CD4-positive, alpha-beta T cell (primary cell): ENCODE measurements around the gene PSRC1. TPM values are rescaled to one million over a fixed set of nuclear protein-coding genes. Genes with fewer than 3 reads are reported as not detected.

Experiments used
- ATAC-seq: fragments of 200-7000 bp; cut with Tn5 transposase; one replicate; pipeline ENCODE4 v1.10.0; 2022; ENCODE audit warnings: mild to moderate bottlenecking; ENCODE audit not compliant: poor library complexity
- CTCF ChIA-PET: fragments of 350-600 bp; sonication (Branson Sonifier 250); formaldehyde crosslinking; loops from one replicate; lab custom pipeline; 2021; ENCODE audit warnings: antibody characterized with exemption, inconsistent platforms; lab: Charles Lee
- POLR2A ChIA-PET: fragments of 350-600 bp; sonication (Branson Sonifier 250); formaldehyde crosslinking; loops from one replicate; lab custom pipeline; 2021; ENCODE audit warnings: antibody characterized with exemption, inconsistent platforms; lab: Charles Lee
- DNase-seq, 14 experiments: peaks; one replicate each; pipeline ENCODE4 v3.0.0-alpha.2; 2013 to 2020; ENCODE audit warnings: mixed read lengths in 2 of 14
- H3K27ac ChIP-seq, 2 donors: one replicate each; pipeline versions ENCODE4 v1.5.1 to v1.7.0; 2013; ENCODE audit warnings: low read length in 2 of 2, low read depth in 1 of 2, mild to moderate bottlenecking in 1 of 2
- H3K27me3 ChIP-seq, 2 experiments: 1 replicate in 1 of 2; 2 replicates in 1 of 2; pipeline versions ENCODE4 v1.6.1 to v1.7.0; 2013; ENCODE audit warnings: low read length in 2 of 2, control low read depth in 1 of 2, mild to moderate bottlenecking in 1 of 2, moderate library complexity in 1 of 2; ENCODE audit not compliant: insufficient read depth in 2 of 2, control insufficient read depth in 1 of 2
- H3K36me3 ChIP-seq: one replicate; pipeline ENCODE4 v1.6.1; 2013; ENCODE audit warnings: low read length, control low read depth; ENCODE audit not compliant: insufficient read depth
- H3K4me1 ChIP-seq: one replicate; pipeline ENCODE4 v1.6.1; 2013; ENCODE audit warnings: low read length, control low read depth; ENCODE audit not compliant: insufficient read depth
- H3K4me3 ChIP-seq: one replicate; pipeline ENCODE4 v1.5.1; 2013; ENCODE audit warnings: mild to moderate bottlenecking, low read length, moderate library complexity
- H3K9me3 ChIP-seq, 2 experiments: 1 replicate in 1 of 2; 2 replicates in 1 of 2; pipeline versions ENCODE4 v1.6.1 to v1.7.0; 2013; ENCODE audit warnings: low read length in 2 of 2, mild to moderate bottlenecking in 2 of 2, control low read depth in 1 of 2, moderate library complexity in 1 of 2; ENCODE audit not compliant: control insufficient read depth in 1 of 2, insufficient read depth in 1 of 2
- H3K27ac Mint-ChIP-seq: one replicate; pipeline ENCODE4 v1.8.0; 2020; ENCODE audit warnings: mixed read lengths
- H3K27me3 Mint-ChIP-seq: one replicate; pipeline ENCODE4 v1.8.0; 2021; ENCODE audit warnings: mixed read lengths
- H3K36me3 Mint-ChIP-seq: one replicate; pipeline ENCODE4 v1.8.0; 2021; ENCODE audit warnings: low read depth, mixed read lengths
- H3K4me1 Mint-ChIP-seq: one replicate; pipeline ENCODE4 v1.8.0; 2021; ENCODE audit warnings: low read depth, mixed read lengths
- H3K4me3 Mint-ChIP-seq: one replicate; pipeline ENCODE4 v1.8.0; 2020; ENCODE audit warnings: mild to moderate bottlenecking, mixed read lengths
- H3K9me3 Mint-ChIP-seq: one replicate; pipeline ENCODE4 v1.8.0; 2020; ENCODE audit warnings: mixed read lengths
- CTCF ChIP-seq: fragments of 200-600 bp; IDR thresholded peaks from one replicate; pipeline ENCODE4 v1.8.0; 2022; ENCODE audit warnings: antibody characterized with exemption, mild to moderate bottlenecking
- intact Hi-C, 2 experiments: fragments of 100-400 bp; cut with DNase I in 1 of 2; cut with micrococcal nuclease in 1 of 2; formaldehyde crosslinking; loops; one replicate each; pipeline versions ENCODE4 v1.15.1 to v1.9.0; 2023 to 2025; cut with DNase I, micrococcal nuclease
- total RNA-seq, 174 experiments: library from RNA in 2 of 174; stranded (reverse) in 2 of 174; gene quantifications; one replicate each; pipeline ENCODE4 v1.2.3 and lab custom pipeline; 2021 to 2026

Gene PSRC1
- total RNA-seq, 2 experiments from 2014 or later = 0.22 to 0.91 TPM

GRCh38 chr1:109243221-109243620, 39.7 kb downstream of the PSRC1 start:
- Mint-ChIP-seq H3K36me3 (peaks cover 14% of the 10 kb centered on the region), H3K4me3 (no peak overlapping the region), H3K27ac (no peak overlapping the region), H3K27me3 (no peaks in the 10 kb centered on the region), H3K4me1 (peaks cover 25% of the 10 kb centered on the region), H3K9me3 (no peaks in the 10 kb centered on the region)
- DNase-seq (no peak), ATAC-seq (no peak)
- peaks cover 3 to 7% of the 10 kb centered on the region in 2 experiments for H3K27me3 ChIP-seq
- ChIA-PET POLR2A (interaction anchor here (1.0 kb wide), 1 partner anchor 29 kb away, joined by 5 read pairs; the partner anchor contains the start of gene SARS1), CTCF (no interaction called here)
- no peak for TF ChIP-seq CTCF
- H3K36me3 ChIP-seq = peaks cover 9% of the 10 kb centered on the region
- H3K4me1 ChIP-seq = peaks cover 27% of the 10 kb centered on the region
- no peak overlapping the region for H3K27ac ChIP-seq
- H3K9me3 ChIP-seq = no peaks in the 10 kb centered on the region
- intact Hi-C loops = no loop called here
- no peak overlapping the region for H3K4me3 ChIP-seq

- CTCF ChIA-PET = no interaction called here
- ATAC-seq (no peak), DNase-seq (peak in 1 of 14 experiments; percentile 25)
- peaks cover 3 to 7% of the 10 kb centered on the region in 2 experiments for H3K27me3 ChIP-seq
- H3K9me3 Mint-ChIP-seq = no peaks in the 10 kb centered on the region
- no peaks in the 10 kb centered on the region for H3K27me3 Mint-ChIP-seq
- no peak overlapping the region for H3K4me3 Mint-ChIP-seq
- no peaks in the 10 kb centered on the region for H3K9me3 ChIP-seq
- intact Hi-C loops = no loop called here
- POLR2A ChIA-PET = interaction anchor here (1.0 kb wide), 1 partner anchor 28 kb away, joined by 5 read pairs; the partner anchor contains the start of gene SARS1
- H3K36me3 ChIP-seq = peaks cover 18% of the 10 kb centered on the region
- peaks cover 22% of the 10 kb centered on the region for H3K36me3 Mint-ChIP-seq
- H3K4me1 ChIP-seq = peaks cover 27% of the 10 kb centered on the region
- peaks cover 25% of the 10 kb centered on the region for H3K4me1 Mint-ChIP-seq
- no peak overlapping the region for H3K4me3 ChIP-seq
- peak overlapping the region; percentile 62 for H3K27ac Mint-ChIP-seq
- H3K27ac ChIP-seq = no peak overlapping the region
- no peak for TF ChIP-seq CTCF
Measured at GRCh38 chr1:109242387-109242786, 40.6 kb downstream of the PSRC1 start.

- DNase-seq = peak in 1 of 14 experiments; percentile 28
- Mint-ChIP-seq H3K9me3 (no peaks in the 10 kb centered on the region), H3K36me3 (peaks cover 27% of the 10 kb centered on the region), H3K27ac (peak overlapping the region; percentile 62), H3K4me1 (peaks cover 25% of the 10 kb centered on the region), H3K4me3 (no peak overlapping the region), H3K27me3 (no peaks in the 10 kb centered on the region)
- POLR2A ChIA-PET = interaction anchor here (2.8 kb wide), 1 partner anchor 28 kb away, joined by 15 read pairs; the partner anchor contains the start of gene SARS1
- TF ChIP-seq CTCF = no peak
- Histone ChIP-seq H3K27me3 (peaks cover 3 to 4% of the 10 kb centered on the region in 2 experiments), H3K36me3 (peaks cover 23% of the 10 kb centered on the region), H3K4me3 (no peak overlapping the region), H3K27ac (no peak overlapping the region), H3K9me3 (no peaks in the 10 kb centered on the region), H3K4me1 (peaks cover 27% of the 10 kb centered on the region)
- no peak for ATAC-seq
- CTCF ChIA-PET = no interaction called here
- intact Hi-C loops = no loop called here
Measured at GRCh38 chr1:109241841-109242345, 41.1 kb downstream of the PSRC1 start.
